Measurements from ENCODE around the gene RAD23A.

DNA sequence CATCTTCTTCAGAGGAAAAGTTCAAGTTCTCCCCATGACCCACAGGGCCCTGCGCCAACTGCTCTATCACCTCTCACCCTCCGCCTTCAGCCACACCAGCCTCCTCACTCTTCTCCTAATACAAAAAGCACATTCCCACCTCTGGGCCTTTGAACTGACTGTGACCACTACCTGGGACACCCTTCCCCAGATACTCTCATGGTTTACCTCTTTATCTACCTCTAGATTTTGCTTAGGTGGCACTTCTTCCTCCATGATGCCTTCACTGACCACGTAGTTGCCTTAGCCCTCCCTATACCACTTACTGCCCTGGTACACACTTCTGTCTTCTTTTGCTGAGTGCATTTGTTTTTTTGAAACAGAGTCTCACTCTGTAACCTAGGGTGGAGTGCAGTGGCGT is 22.7 kb upstream of the RAD23A start:
- TF ChIP-seq POLR2A (IDR thresholded peaks at IDR 0.05; ENCODE audit: low read length): no peak
- no peak for TF ChIP-seq GATA1 (IDR thresholded peaks at IDR 0.05; ENCODE audit: low read depth, low read length)
